Globus pallidus (tissue), 1 donor: ENCODE results near the gene CYP3A7.
"Not testable (repeated sequence)": the region's sequence is repeated elsewhere in the genome, so short reads cannot be mapped to it uniquely, and the experiment has no call there.

Experiments
- DNase-seq: peaks from one replicate; pipeline ENCODE4 v3.0.0-alpha.2; 2015; ENCODE audit warnings: low spot score

The CYP3A7 gene

GRCh38 chr7:99699946-99700345 lies 35.0 kb downstream of the CYP3A7 start:
- no peak for DNase-seq

DNA sequence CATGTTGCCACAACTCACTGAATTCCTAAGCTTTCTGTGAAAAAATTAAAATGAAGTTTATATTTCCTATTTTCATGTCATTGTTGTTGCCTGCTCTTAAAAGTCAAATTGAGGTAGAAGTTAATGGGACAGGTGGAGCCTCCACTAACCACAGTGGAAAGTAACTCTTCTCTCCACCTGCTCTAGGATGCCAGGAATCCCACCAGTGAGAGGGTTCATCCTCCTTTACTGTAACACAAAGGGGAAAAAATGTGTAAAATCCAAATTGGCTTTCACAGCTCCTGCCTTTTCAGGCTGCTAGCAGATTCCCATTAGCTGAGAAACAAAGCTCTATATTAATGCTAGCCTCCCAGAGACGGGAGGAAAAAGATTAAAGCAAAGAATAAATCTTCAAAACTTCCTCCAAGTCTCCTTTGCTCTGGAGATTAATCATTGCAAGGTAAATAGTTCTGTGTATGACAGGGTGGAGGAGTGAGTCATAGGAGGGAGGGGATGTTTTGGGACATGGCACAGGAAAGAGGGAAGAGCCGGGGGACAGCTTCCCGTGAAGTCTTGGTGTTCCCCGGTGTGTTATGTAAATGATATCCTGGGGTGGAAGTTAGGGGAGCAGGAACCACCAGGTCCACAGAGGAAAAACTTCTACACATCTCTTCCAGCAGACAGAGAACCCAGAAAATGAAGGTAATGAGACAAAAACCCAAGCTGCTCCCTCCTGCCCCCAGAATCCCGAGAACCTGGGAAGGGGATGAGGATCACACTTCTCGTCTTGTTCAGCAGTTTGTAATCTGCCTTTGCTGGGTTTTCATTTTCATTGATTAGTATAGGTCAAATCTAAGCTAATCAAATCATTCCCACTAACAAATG lies 35.9 kb downstream of the CYP3A7 start:
- DNase-seq: not testable (repeated sequence)

GRCh38 chr7:99694912-99695304 lies 40.1 kb downstream of the CYP3A7 start:
- no peak for DNase-seq

DNA sequence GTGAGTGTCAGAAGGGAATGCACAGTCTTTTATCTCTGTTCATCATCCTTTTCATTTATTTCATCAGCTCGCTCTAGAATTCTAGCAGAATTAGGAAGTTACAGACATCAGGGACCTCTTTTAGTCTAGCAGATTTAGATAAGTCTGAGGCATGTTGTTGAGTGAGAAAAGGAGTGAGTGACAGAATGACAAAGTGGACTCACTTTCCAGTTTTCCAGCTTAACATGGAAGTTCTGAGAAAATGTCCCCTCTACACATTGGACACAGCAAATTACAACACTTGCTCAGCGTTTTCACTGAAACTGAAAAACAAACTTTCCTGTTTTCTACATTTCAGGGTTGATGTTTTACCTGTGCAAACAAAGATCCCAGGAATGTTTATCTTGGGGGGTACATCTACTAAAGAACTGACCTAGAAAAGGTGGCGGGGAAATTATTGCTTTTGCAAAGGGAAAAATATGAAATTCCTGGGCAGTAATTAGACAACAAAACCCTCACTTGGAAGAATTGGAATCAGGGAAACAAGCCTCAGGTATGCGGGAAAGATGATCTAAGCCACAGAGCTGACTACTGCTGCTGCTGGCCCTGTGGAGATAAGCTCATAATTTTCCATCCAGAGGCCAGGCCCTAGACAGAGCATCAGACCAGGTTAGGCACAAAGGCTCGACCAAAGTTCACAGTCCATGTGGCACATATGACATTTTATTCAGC lies 40.6 kb downstream of the CYP3A7 start:
- DNase-seq: no peak

DNA sequence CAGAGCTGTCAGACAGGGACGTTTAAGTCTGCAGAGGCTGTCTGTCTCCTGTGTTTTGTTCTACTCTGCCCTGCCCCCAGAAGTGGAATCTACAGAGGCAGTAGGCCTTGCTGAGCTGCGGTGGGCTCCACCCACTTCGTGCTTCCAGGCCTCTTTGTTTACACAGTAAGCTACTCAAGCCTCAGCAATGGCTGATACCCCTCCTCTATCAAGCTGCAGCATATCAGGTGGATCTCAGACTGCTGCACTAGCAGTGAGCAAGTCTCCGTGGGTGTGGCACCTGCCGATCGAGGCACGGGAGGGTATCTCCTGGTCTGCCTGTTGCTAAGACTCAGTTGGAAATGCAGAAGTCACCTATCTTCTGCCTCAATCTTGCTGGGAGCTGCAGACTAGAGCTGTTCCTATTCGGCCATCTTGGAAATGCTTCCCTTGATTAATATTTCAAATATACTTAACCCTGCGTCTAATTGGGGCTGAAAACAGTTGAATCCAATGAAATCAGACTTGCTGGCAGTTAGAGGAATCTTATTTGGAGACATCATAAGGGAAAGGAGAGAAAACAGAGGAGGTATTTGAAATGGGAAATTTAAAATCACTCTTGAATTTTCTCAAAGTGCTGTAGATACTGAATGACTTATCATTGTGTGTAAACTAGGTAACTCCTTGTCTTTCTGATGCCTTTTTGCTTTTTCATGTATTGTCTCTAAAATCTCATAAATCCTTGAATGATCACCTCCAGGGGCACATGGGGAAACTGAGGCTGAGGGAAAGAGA lies 41.4 kb downstream of the CYP3A7 start:
- no peak for DNase-seq

DNA sequence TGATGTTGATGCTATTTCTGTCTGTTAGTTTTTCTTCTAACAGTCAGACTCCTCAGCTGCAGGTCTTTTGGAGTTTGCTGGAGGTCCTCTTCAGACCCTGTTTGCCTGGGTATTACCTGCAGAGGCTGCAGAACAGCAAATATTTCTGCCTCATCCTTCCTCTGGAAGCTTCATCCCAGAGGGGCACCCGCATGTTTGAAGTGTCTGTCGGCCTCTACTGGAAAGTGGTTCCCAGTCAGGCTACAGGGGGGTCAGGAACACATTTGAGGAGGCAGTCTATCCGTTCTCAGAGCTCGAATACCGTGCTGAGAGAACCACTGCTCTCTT lies 41.9 kb downstream of the CYP3A7 start:
- no peak for DNase-seq

DNA sequence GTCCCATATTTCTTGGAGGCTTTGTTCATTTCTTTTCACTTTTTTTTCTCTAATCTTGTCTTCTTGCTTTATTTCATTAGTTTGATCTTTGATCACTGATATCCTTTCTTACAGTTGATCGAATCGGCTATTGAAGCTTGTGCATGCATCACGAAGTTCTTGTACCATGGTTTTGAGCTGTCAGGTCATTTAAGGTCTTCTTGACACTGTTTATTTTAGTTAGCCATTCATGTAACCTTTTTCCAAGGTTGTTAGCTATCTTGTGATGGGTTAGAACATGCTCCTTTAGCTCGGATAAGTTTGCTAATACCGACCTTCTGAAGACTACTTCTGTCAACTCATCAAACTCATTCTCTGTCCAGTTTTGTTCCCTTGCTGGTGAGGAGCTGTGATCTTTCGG lies 42.4 kb downstream of the CYP3A7 start:
- DNase-seq: not testable (repeated sequence)

GRCh38 chr7:99691658-99692057 lies 43.3 kb downstream of the CYP3A7 start:
- DNase-seq: not testable (repeated sequence)

DNA sequence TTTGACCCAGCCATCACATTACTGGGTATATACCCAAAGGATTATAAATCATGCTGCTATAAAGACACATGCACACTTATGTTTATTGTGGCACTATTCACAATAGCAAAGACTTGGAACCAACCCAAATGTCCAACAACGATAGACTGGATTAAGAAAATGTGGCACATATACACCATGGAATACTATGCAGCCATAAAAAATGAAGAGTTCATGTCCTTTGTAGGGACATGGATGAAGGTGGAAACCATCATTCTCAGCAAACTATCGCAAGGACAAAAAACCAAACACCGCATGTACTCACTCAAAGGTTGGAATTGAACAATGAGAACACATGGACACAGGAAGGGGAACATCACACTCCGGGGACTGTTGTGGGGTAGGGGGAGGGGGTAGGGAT lies 44.1 kb downstream of the CYP3A7 start:
- DNase-seq: not testable (repeated sequence)

DNA sequence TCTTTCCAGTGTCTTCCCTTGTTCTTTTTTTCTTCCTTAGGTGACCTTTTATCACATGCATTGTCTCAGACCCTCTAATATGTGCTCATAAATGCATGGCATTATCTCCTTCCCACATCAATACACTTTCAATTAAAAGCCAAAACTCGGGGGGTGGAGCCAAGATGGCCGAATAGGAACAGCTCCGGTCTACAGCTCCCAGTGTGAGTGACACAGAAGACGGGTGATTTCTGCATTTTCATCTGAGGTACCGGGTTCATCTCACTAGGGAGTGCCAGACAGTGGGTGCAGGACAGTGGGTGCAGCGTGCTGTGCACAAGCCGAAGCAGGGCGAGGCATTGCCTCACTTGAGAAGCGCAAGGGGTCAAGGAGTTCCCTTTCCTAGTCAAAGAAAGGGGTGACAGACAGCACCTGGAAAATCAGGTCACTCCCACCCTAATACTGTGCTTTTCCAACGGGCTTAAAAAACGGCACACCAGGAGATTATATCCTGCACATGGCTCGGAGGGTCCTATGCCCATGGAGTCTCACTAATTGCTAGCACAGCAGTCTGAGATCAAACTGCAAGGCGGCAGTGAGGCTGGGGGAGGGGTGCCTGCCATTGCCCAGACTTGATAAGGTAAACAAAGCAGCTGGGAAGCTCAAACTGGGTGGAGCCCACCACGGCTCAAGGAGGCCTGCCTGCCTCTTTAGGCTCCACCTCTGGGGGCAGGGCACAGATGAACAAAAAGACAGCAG lies 49.0 kb downstream of the CYP3A7 start:
- DNase-seq: not testable (repeated sequence)

GRCh38 chr7:99685129-99685758 lies 49.8 kb downstream of the CYP3A7 start:
- DNase-seq: no peak

GRCh38 chr7:99679400-99680191 lies 55.4 kb downstream of the CYP3A7 start, which contains the start of gene CYP3A5:
Gene CYP3A5, minus strand, starts transcription at chr7:99679996. Its CDS starts 100 bp downstream, at chr7:99679896.
- DNase-seq: no peak

- no peak for DNase-seq
These were observed 56.0 kb downstream of the CYP3A7 start for GRCh38 chr7:99679032-99679399.

DNA sequence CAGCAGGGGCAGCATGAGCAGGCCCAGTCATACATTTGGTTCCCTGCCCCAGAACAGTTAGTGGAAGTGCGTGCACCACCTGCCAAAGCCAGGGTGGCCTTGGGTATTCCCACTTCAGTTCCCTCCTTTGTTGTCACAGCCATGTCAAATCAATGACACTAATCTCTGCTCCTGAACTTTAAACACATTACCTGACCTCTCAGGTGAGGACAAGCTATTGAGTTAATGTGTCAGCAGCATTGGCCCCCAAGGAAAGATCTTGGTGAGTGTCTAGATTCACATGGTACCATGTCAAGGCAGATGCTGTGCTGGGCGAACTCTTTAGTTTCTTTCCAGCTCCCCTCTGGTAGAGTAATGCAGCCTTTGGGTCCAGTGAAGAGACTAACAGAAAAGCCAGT lies 57.3 kb downstream of the CYP3A7 start:
- no peak for DNase-seq

DNA sequence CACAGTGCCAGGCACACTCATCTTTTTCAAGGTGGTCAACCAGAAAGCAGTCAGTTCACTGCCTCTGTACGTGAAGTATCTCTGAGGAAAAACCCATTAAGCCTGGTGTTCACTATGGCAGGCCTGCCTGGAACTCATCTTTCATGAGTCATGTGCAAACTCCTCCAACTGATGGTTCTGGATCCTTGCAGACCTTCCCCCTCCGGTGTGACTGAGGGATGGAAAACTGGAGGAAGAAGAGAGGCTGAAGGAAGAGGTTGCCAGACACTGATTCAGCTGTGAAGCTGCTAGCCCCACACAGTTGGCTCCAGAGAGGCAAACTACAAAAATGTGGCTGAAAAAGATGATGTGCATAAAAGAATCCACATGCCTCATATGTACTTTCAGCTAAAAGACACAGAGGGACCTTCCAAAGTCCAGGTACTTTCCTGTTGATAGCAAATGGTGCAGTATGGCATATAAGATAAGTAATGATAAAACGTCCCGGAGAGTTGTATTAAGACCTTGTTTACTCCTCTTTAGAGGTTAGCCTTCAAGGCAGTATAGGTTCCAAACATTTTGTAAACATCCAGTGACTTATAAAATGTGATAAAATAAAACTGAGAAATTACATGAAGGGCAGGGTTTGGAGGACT lies 57.9 kb downstream of the CYP3A7 start:
- DNase-seq: no peak

DNA sequence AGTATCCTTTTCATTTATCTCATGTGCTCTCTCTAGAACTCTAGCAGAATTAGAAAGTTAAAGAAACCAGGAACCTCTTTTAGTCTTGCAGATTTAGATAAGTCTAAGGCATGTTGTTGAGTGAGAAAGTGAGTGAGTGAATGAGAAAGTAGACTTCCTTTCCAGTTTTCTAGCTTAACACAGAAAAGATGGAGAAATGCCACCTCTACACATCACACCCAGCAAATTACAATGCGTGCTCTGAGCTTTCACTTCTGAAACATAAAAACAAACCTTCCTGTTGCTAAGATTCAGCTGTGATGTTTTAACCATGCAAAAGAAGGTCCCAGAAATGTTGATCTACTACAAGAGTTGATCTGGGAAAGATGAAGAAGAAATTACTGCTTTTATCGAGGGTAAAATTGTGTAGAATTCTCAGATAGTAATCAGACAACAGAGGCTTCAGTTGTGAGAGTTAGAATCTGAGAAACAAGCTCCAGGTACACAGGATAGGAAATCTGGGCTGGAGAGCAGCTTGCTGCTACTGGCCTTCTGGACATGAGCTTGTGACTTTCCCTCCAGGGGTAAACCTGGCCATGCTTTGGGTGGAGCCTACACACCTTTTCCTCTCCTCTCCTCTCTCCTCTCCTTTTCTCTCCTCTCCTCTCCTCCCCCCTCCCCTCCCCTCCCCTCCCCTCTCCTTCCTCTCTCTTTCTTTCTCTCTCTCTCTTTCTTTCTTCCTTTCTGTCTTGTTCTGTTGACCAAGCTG lies 59.8 kb downstream of the CYP3A7 start:
- no peak for DNase-seq

- no peak for DNase-seq
These were observed 62.4 kb downstream of the CYP3A7 start for GRCh38 chr7:99672573-99672972.

DNA sequence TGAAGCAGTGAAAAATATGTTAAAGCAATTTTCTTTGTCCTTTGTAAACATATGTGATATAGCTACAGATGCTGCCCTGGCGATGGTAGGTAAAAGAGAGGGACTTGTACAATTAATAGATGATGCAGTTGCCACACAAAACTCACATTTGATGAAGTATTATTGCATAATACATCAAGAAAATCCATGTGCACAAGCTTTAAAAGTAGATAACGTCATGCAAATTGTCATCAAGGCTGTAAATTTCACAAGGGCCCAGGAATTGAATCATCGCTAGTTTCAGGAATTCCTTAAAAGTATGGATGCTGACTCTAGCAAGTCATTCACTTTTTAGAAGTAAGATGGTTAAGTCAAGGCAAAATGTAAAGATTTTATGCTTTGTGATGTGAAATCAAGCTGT lies 65.2 kb downstream of the CYP3A7 start:
- DNase-seq: no peak

DNA sequence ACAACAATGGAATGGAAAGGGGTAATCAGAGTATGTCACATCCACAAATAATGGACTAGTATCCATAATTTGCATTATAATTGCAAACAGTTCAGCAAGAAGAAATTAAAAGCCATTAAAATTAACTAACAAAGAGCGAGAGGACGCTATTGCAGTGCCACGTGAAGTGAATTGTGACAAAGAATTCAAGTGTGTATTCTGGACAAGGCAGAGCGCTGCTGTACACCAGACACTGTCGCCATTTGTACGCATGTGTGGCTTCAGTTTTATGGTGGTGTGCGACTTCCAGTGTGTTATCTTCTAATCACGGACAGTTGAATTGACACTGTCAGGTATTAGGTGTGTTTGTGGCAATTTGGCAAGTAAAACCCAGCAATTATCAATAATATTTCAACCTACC lies 66.5 kb downstream of the CYP3A7 start:
- DNase-seq: no peak
